Common myeloid progenitor, CD34-positive (primary cell): ENCODE results near the gene HBE1.
"Not testable (repeated sequence)": the region's sequence is repeated elsewhere in the genome, so short reads cannot be mapped to it uniquely, and the experiment has no call there.

Experiments
- CTCF ChIA-PET: fragments of 350-600 bp; sonication (Branson Sonifier 250); formaldehyde crosslinking; loops from one replicate; lab custom pipeline; 2021; ENCODE audit warnings: antibody characterized with exemption; lab: Charles Lee
- POLR2A ChIA-PET: fragments of 350-600 bp; sonication (Branson Sonifier 250); formaldehyde crosslinking; loops from one replicate; lab custom pipeline; 2021; ENCODE audit warnings: antibody characterized with exemption; lab: Charles Lee
- DNase-seq, 3 donors: peaks; one replicate each; pipeline versions ENCODE4 v3.0.0 to v3.0.0-alpha.2; 2013
- H3K27ac ChIP-seq, 2 experiments: 1 replicate in 1 of 2; 2 replicates in 1 of 2; pipeline ENCODE4 v1.7.0; 2013; ENCODE audit warnings: inconsistent platforms in 2 of 2, low read length in 2 of 2, mild to moderate bottlenecking in 2 of 2, low read depth in 1 of 2, moderate library complexity in 1 of 2; ENCODE audit not compliant: severe bottlenecking in 2 of 2, insufficient read depth in 1 of 2, poor library complexity in 1 of 2
- H3K27me3 ChIP-seq, 5 experiments: replicated peaks in 2 of 5; 1 replicate in 3 of 5; 2 replicates in 2 of 5; pipeline versions ENCODE4 v1.6.1 to v1.7.0; 2013; ENCODE audit warnings: low read length in 4 of 5, mild to moderate bottlenecking in 2 of 5, moderate library complexity in 2 of 5, inconsistent platforms in 1 of 5; ENCODE audit not compliant: insufficient read depth in 5 of 5, control insufficient read depth in 4 of 5
- H3K36me3 ChIP-seq, 4 experiments: 1 replicate in 2 of 4; 2 replicates in 2 of 4; pipeline versions ENCODE4 v1.6.1 to v1.7.0; 2013; ENCODE audit warnings: low read length in 3 of 4, control low read depth in 1 of 4, mild to moderate bottlenecking in 1 of 4; ENCODE audit not compliant: control insufficient read depth in 4 of 4, insufficient read depth in 4 of 4
- H3K4me1 ChIP-seq, 4 experiments: 1 replicate in 3 of 4; 2 replicates in 1 of 4; pipeline versions ENCODE4 v1.6.1 to v1.7.1; 2013; ENCODE audit warnings: low read length in 3 of 4, mild to moderate bottlenecking in 3 of 4, control low read depth in 1 of 4, inconsistent platforms in 1 of 4, moderate library complexity in 1 of 4; ENCODE audit not compliant: control insufficient read depth in 4 of 4, insufficient read depth in 4 of 4; ENCODE audit errors: control extremely low read depth in 1 of 4
- H3K4me3 ChIP-seq, 7 experiments: 1 replicate in 4 of 7; 2 replicates in 3 of 7; pipeline versions ENCODE4 v1.5.1 to v1.7.0; 2013; ENCODE audit warnings: mild to moderate bottlenecking in 7 of 7, low read length in 6 of 7, moderate library complexity in 6 of 7, inconsistent platforms in 2 of 7, low read depth in 2 of 7, control low read depth in 1 of 7; ENCODE audit not compliant: insufficient read depth in 4 of 7, control insufficient read depth in 1 of 7; ENCODE audit errors: extremely low read depth in 1 of 7
- H3K9me3 ChIP-seq, 5 experiments: 1 replicate in 4 of 5; 2 replicates in 1 of 5; pipeline versions ENCODE4 v1.6.1 to v1.7.1; 2013; ENCODE audit warnings: low read length in 4 of 5, mild to moderate bottlenecking in 2 of 5, inconsistent platforms in 1 of 5, low read depth in 1 of 5, moderate library complexity in 1 of 5; ENCODE audit not compliant: control insufficient read depth in 4 of 5, insufficient read depth in 2 of 5; ENCODE audit errors: control extremely low read depth in 1 of 5
- WGBS: methylation state at CpG from one replicate; pipeline ENCODE4 v1.1.5; 2013; ENCODE audit not compliant: insufficient coverage; 5-methylcytosine and 5-hydroxymethylcytosine counted together

HBE1 gene

DNA sequence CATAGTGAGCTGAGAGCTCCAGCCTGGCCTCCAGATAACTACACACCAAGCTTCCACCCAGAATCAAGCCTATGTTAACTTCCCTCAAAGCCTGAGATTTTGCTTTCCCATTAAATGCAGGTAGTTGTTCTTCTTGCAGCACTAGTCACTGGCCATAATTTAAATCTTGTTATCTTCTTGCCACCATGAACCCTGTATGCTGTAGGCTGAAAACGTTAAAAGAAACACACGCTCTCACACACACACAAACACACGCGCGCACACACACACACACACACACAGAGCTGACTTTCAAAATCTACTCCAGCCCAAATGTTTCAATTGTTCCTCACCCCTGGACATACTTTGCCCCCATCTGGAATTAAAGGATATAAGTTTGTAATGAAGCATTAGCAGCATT is 16.3 kb downstream of the HBE1 start:
- H3K4me1 ChIP-seq, H3K27me3 ChIP-seq, POLR2A ChIA-PET, H3K4me3 ChIP-seq, H3K36me3 ChIP-seq, H3K9me3 ChIP-seq, DNase-seq, H3K27ac ChIP-seq, CTCF ChIA-PET: not testable (repeated sequence)
- WGBS: no CpG with 5 or more reads among the region's 5 CpGs

DNA sequence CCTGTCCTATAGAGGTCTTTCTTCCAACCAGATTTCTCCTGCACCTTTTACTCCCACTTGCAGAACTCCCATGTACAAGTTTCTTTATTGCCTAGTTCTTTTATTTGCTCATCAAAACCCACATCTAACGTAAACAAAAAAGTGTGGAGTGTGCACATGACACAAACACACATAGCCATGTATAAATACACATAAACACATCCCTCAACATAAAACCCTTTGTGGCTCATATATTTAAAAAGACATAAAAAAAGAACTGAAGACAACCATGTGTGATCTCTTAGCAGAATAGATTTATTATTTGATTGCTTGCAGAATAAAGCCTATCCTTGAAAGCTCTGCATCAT is 16.9 kb downstream of the HBE1 start:
- no peak overlapping the region for H3K27ac ChIP-seq
- DNase-seq: no peak
- no peaks in the 10 kb centered on the region for H3K4me1 ChIP-seq
- H3K36me3 ChIP-seq: no peaks in the 10 kb centered on the region
- ChIA-PET POLR2A (no interaction called here), CTCF (no interaction called here)
- no peak overlapping the region for H3K4me3 ChIP-seq
- H3K27me3 ChIP-seq: no peaks in the 10 kb centered on the region
- WGBS: 83% methylated on average over 1 of the region's 1 CpG
- H3K9me3 ChIP-seq: no peaks in the 10 kb centered on the region

DNA sequence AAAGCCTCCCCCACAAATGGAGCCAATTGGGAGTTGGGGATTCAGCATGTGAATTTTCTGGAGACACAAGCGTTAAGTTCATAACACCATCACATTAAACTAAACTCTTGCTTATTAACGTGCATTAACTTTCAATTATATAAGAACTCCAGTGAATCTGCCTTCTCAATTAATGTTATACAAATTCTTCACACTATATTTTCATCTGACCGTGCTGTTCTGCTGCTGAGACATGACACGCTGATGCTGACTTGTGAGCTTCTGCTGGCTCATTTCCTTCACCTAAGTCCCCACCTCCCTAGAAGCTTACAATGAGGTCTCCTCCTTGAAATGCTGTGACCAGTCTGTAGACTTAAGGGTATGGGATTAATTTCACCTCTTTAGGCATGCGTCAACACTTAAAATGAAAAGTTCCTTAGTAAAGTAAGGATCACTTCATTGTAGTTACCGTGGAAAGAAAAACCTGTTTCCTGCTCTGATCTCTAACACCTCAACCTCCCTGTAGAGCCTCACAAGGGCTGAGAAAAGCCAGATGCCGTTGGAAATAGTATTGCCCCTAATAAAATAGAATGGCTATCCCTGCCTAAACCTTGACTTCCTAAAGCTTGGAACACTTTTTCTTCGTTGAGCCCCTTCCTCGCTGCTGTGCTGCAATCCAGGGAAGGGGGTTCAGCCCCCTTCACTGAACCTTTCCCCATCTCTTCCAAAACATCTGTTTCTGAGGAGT is 17.4 kb downstream of the HBE1 start:
- 84% methylated on average over 7 of the region's 9 CpGs for WGBS
- Histone ChIP-seq H3K9me3 (no peaks in the 10 kb centered on the region), H3K27ac (no peak overlapping the region), H3K4me1 (no peaks in the 10 kb centered on the region), H3K36me3 (no peaks in the 10 kb centered on the region), H3K4me3 (no peak overlapping the region), H3K27me3 (no peaks in the 10 kb centered on the region)
- DNase-seq: no peak
- ChIA-PET CTCF (no interaction called here), POLR2A (no interaction called here)

DNA sequence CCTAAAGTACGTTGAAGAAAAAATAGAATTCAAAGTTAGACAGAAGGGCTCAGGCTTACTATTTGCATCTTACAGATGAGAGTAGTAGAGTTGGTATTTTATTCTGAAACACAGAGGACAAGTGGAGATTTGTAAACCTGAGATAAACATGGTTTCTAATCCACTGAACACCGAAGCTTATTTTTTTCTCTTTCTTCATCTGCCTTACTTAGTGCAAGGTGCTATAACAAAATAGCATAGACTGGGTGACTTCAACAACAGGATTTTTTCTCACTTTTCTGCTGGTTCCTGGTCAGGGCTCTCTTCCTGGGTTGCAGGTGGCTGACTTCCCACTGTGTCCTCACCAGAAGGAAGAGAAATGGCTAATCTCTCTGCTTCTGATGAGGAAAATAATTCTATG is 18.0 kb downstream of the HBE1 start:
- H3K27me3 ChIP-seq: no peaks in the 10 kb centered on the region
- POLR2A ChIA-PET: no interaction called here
- H3K27ac ChIP-seq: peak overlapping the region in 1 of 2 experiments; percentile 18
- CTCF ChIA-PET: no interaction called here
- DNase-seq: no peak
- no peak overlapping the region for H3K4me3 ChIP-seq
- no peaks in the 10 kb centered on the region for H3K36me3 ChIP-seq
- 80% methylated on average over 1 of the region's 2 CpGs for WGBS
- peaks cover 0 to 5% (median 2%) of the 10 kb centered on the region in 4 experiments for H3K4me1 ChIP-seq
- no peaks in the 10 kb centered on the region for H3K9me3 ChIP-seq

DNA sequence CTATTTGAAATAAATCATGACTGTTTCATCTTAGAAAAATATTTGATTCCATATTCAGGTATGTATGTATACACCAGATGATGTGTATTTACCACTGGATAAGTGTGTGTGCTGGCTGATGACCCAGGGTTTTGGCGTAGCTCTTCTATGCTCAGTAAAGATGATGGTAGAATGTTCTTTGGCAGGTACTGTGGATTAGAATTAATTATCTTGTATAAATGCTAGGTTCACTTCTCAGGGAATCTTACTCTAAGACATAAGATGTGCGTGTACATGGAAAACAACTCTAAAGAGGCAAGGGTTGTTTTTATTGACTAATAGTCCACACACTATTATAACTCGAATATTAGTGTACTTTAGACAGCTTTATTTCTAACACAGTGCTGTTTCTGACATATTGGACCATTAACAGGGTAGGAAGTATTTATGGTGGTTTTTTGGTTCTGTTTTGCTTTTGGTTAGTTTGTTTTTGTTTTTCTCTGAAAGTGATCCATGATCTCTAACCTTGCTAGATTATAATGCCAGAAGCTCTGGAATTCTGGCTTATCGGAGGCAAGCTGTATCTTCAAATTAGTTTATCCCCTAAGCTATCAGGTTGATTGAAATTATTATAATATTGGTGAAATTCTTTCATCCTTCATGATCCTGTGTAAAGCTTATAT is 19.1 kb downstream of the HBE1 start:
- Histone ChIP-seq H3K9me3 (no peaks in the 10 kb centered on the region), H3K36me3 (no peaks in the 10 kb centered on the region), H3K4me1 (peaks cover 0 to 5% (median 2%) of the 10 kb centered on the region in 4 experiments), H3K27ac (peak overlapping the region in 1 of 2 experiments; percentile 18), H3K27me3 (no peaks in the 10 kb centered on the region), H3K4me3 (no peak overlapping the region)
- no peak for DNase-seq
- ChIA-PET POLR2A (no interaction called here), CTCF (no interaction called here)
- 100% methylated on average over 1 of the region's 4 CpGs for WGBS

DNA sequence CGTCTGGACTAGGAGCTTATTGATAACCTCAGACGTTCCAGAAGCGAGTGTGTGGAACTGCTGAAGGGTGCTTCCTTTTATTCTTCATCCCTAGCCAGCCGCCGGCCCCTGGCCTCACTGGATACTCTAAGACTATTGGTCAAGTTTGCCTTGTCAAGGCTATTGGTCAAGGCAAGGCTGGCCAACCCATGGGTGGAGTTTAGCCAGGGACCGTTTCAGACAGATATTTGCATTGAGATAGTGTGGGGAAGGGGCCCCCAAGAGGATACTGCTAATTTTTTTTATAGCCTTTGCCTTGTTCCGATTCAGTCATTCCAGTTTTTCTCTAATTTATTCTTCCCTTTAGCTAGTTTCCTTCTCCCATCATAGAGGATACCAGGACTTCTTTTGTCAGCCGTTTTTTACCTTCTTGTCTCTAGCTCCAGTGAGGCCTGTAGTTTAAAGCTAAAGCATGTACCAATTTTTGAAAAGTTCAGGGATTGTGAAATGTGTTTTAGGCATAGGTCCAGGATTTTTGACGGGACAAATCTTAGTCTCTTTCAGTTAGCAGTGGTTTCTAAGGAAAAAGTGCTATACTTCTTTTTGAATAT is 19.8 kb downstream of the HBE1 start, which contains the start of gene HBG1:
TSS of gene HBG1 (minus strand) at position 51 of the 590 bp plus-strand sequence. CDS start 53 bp downstream, outside the sequence.
- H3K27me3 ChIP-seq, DNase-seq, H3K9me3 ChIP-seq, POLR2A ChIA-PET, H3K4me1 ChIP-seq, CTCF ChIA-PET, H3K4me3 ChIP-seq, H3K36me3 ChIP-seq: not testable (repeated sequence)
- no CpG with 5 or more reads among the region's 9 CpGs for WGBS
- H3K27ac ChIP-seq: peak within 1 kb of the TSS in 1 of 2 experiments; percentile 25

DNA sequence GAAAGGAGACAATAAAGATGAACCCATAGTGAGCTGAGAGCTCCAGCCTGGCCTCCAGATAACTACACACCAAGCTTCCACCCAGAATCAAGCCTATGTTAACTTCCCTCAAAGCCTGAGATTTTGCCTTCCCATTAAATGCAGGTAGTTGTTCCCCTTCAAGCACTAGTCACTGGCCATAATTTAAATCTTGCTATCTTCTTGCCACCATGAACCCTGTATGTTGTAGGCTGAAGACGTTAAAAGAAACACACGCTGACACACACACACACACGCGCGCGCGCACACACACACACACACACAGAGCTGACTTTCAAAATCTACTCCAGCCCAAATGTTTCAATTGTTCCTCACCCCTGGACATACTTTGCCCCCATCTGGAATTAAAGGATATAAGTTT is 21.2 kb downstream of the HBE1 start:
- H3K36me3 ChIP-seq, H3K4me1 ChIP-seq, H3K27ac ChIP-seq, POLR2A ChIA-PET, CTCF ChIA-PET, H3K9me3 ChIP-seq, H3K27me3 ChIP-seq, DNase-seq, H3K4me3 ChIP-seq: not testable (repeated sequence)
- WGBS: no CpG with 5 or more reads among the region's 7 CpGs
